Kidney (tissue), 14 donors: ENCODE measurements around the gene NCOA3. TPM values are rescaled to one million over a fixed set of nuclear protein-coding genes. Genes with fewer than 3 reads are reported as not detected.
A peak's percentile ranks its signal among the peaks of the same experiment; 100 is the strongest.

Experiments
- DNase-seq, 5 donors: peaks; one replicate each; pipeline ENCODE4 v3.0.0-alpha.2; 2013 to 2020
- FAIRE-seq: peaks from 2 replicates; lab custom pipeline; 2012; peaks lifted over from hg19 to GRCh38; lab: Jason Lieb, UNC
- H3K27ac ChIP-seq, 2 donors: one replicate each; pipeline ENCODE4 v1.7.0; 2013; ENCODE audit warnings: low read depth in 2 of 2, low read length in 2 of 2, inconsistent platforms in 1 of 2
- H3K27me3 ChIP-seq: one replicate; pipeline ENCODE4 v1.7.1; 2013; ENCODE audit warnings: low read length, inconsistent platforms; ENCODE audit not compliant: control insufficient read depth, insufficient read depth
- H3K36me3 ChIP-seq, 3 donors: one replicate each; pipeline versions ENCODE4 v1.7.0 to v1.7.1; 2013; ENCODE audit warnings: low read length in 3 of 3, control low read depth in 1 of 3, inconsistent platforms in 1 of 3; ENCODE audit not compliant: insufficient read depth in 3 of 3, control insufficient read depth in 2 of 3
- H3K4me1 ChIP-seq, 3 donors: one replicate each; pipeline versions ENCODE4 v1.7.0 to v1.7.1; 2013; ENCODE audit warnings: low read length in 3 of 3, inconsistent platforms in 1 of 3, low read depth in 1 of 3; ENCODE audit not compliant: control insufficient read depth in 2 of 3, insufficient read depth in 2 of 3
- H3K4me3 ChIP-seq, 3 donors: one replicate each; pipeline versions ENCODE4 v1.7.0 to v1.8.1; 2013; ENCODE audit warnings: low read length in 3 of 3, control low read depth in 1 of 3, inconsistent platforms in 1 of 3
- H3K9ac ChIP-seq, 3 donors: one replicate each; pipeline versions ENCODE4 v1.7.0 to v1.7.1; 2013; ENCODE audit warnings: low read length in 3 of 3, control low read depth in 1 of 3, inconsistent platforms in 1 of 3
- H3K9me3 ChIP-seq, 3 donors: one replicate each; pipeline versions ENCODE4 v1.7.0 to v1.7.1; 2013; ENCODE audit warnings: low read length in 3 of 3, control low read depth in 1 of 3, inconsistent platforms in 1 of 3; ENCODE audit not compliant: control insufficient read depth in 2 of 3, insufficient read depth in 1 of 3
- intact Hi-C: fragments of 100-400 bp; cut with DNase I; formaldehyde crosslinking; loops from one replicate; pipeline ENCODE4 v1.11.1; 2022
- polyA plus RNA-seq: library from polyadenylated mRNA; stranded (reverse); fragments of 350-450 nt; fragmentation: Illumina TruSeq; extraction: RNeasy Lipid Tissue Mini Kit (QIAGEN cat#74804); gene quantifications from one replicate; pipeline ENCODE4 v1.2.3, GENCODE V29; 2014; ENCODE audit warnings: low read depth, low replicate concordance; ENCODE audit not compliant: insufficient read depth
- total RNA-seq: library from RNA; stranded (reverse); fragmentation: NEBNext Ultra II Directional; extraction: Animal tissue kit (Norgen Biotek cat#: 25700); gene quantifications from one replicate; pipeline ENCODE4 v1.2.1, GENCODE V29; 2021
- TF ChIP-seq, protein P1 (sequence below): IDR thresholded peaks from 3 replicates; pipeline ENCODE4 v1.5.1; 2012; ENCODE audit warnings: mild to moderate bottlenecking, moderate library complexity, borderline replicate concordance; ENCODE audit not compliant: insufficient read depth; ENCODE audit errors: extremely low read depth
- donor health status: control.
- donor health status: control.
- donor health status: control.
- donor health status: control.
- donor health status: control.
- donor health status: DM: yes; HTN: yes; CAD: no.
- donor health status: Normal renal cell carcinoma (clear cell type).

NCOA3 gene
- total and polyA plus RNA-seq, 2 donors from 2014 or later = 4.9 to 38.8 TPM

DNA sequence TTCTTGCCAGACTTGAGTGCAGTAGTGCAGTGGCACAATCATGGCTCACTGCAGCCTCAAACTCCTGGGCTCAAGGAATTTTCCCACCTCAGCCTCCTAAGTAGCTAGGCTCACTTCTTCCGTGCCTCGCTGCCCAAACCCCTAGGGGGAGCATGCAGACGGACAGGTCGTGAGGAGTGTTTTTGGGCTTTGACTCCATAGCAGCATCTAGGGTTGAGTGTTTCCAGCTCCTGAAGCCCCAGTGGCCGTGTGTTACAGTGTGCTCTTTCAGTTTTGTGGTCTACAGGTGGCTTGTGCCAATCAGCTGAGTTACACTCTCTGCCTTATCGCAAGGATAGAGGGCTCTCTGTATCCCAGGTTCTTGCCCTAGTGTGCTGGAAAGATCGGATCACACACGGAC lies 33.4 kb downstream of the NCOA3 start:
- H3K36me3 ChIP-seq = no peaks in the 10 kb centered on the region
- TF ChIP-seq, protein P1, sequence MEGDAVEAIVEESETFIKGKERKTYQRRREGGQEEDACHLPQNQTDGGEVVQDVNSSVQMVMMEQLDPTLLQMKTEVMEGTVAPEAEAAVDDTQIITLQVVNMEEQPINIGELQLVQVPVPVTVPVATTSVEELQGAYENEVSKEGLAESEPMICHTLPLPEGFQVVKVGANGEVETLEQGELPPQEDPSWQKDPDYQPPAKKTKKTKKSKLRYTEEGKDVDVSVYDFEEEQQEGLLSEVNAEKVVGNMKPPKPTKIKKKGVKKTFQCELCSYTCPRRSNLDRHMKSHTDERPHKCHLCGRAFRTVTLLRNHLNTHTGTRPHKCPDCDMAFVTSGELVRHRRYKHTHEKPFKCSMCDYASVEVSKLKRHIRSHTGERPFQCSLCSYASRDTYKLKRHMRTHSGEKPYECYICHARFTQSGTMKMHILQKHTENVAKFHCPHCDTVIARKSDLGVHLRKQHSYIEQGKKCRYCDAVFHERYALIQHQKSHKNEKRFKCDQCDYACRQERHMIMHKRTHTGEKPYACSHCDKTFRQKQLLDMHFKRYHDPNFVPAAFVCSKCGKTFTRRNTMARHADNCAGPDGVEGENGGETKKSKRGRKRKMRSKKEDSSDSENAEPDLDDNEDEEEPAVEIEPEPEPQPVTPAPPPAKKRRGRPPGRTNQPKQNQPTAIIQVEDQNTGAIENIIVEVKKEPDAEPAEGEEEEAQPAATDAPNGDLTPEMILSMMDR = no peak
- no peaks in the 10 kb centered on the region for H3K27me3 ChIP-seq
- H3K4me3 ChIP-seq = no peak overlapping the region
- no peaks in the 10 kb centered on the region for H3K9me3 ChIP-seq
- peak in 1 of 5 donors; percentile 53 for DNase-seq
- H3K27ac ChIP-seq = no peak overlapping the region
- intact Hi-C loops = no loop called here
- no peaks in the 10 kb centered on the region for H3K4me1 ChIP-seq
- FAIRE-seq = no peak
- H3K9ac ChIP-seq = no peak overlapping the region

DNA sequence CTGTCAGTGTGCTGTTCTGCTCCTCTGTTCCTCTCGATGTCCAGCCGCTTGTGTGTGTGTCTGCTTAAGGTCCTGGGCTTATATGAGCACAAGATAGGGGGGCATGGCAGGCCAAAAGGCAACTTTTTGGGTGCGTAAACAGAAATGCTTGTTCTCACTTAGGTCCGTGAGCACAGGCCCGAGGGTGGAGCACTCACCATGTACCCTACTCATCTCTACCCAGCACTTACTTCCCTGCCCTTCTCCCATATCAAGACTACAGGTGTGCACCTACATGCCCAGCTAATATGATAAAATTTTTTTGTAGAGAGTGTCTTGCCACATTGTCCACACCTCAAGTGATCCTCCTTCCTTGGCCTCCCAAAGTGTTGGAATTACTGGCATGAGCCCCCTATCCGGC lies 34.3 kb downstream of the NCOA3 start:
- intact Hi-C loops = no loop called here
- no peak for FAIRE-seq
- no peak overlapping the region for H3K9ac ChIP-seq
- H3K27me3 ChIP-seq = no peaks in the 10 kb centered on the region
- peaks cover 0 to 5% (median 0%) of the 10 kb centered on the region in 3 donors for H3K4me1 ChIP-seq
- DNase-seq = no peak
- no peaks in the 10 kb centered on the region for H3K36me3 ChIP-seq
- no peak overlapping the region for H3K27ac ChIP-seq
- TF ChIP-seq, protein P1 = no peak
- no peak overlapping the region for H3K4me3 ChIP-seq
- no peaks in the 10 kb centered on the region for H3K9me3 ChIP-seq

DNA sequence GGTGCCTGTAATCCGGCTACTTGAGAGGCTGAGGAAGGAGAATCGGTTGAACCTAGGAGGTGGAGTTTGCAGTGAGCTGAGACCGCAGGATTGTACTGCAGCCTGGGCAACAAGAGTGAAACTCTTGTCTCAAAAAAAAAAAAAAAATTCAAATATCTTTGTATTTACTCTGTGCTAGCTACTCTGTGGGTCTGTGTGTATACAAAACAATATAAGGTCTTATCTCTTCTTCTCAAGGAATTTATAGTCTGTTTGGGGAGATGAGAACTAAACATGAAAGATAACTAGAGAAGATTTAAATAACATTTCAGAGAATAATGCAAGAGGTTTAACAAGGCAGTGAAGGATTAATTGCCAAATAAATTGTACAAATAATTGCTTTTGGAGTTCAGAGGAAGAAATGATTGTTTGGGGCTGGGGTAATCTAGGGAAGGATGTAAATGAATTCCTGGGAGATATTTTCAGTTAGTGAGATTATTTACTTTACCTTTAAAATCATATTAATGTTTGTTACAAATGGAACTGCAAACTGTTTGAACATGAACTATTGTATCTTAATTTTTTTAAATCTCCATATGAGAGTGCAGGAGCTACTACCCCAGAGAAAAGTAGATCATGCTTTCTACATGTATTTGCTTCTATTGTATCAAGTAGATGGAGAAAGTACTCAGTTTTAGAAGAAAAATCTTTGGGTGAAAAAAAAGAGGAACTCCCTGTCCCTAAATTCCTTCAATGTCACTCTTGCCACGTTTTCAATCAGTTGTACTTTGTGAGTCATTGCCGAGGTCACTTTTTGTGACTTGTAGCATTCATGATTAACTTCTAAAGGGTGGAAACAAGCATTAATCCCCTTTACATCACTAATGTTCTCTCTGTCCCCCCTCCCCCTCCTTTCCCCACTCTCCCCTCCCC lies 39.0 kb downstream of the NCOA3 start:
- intact Hi-C loops = no loop called here
- Histone ChIP-seq H3K27ac (no peak overlapping the region), H3K9me3 (no peaks in the 10 kb centered on the region), H3K36me3 (no peaks in the 10 kb centered on the region), H3K4me3 (no peak overlapping the region), H3K27me3 (no peaks in the 10 kb centered on the region), H3K9ac (no peak overlapping the region), H3K4me1 (peaks cover 4 to 13% (median 4%) of the 10 kb centered on the region in 3 donors)
- TF ChIP-seq, protein P1 = no peak
- peak in 1 of 5 donors; percentile 65 for DNase-seq
- no peak for FAIRE-seq
